Measurements from ENCODE around the gene CARMIL1.

The CARMIL1 gene

GRCh38 chr6:25431975-25432307 is 152.8 kb downstream of the CARMIL1 start:
- Histone ChIP-seq H3K27me3 (ENCODE audit: insufficient read depth, low read depth) (no peaks in the 10 kb centered on the region), H3K4me2 (no peak overlapping the region), H3K79me2 (ENCODE audit: insufficient read depth, low read depth) (no peaks in the 10 kb centered on the region), H3K27ac (no peak overlapping the region), H4K20me1 (ENCODE audit: insufficient read depth) (no peaks in the 10 kb centered on the region), H2AFZ (ENCODE audit: low read depth) (no peak overlapping the region), H3K36me3 (ENCODE audit: insufficient read depth) (no peaks in the 10 kb centered on the region), H3K4me1 (ENCODE audit: low read depth, poor library complexity, severe bottlenecking) (no peaks in the 10 kb centered on the region), H3K9ac (no peak overlapping the region), H3K4me3 (IDR thresholded peaks at IDR 0.05; ENCODE audit: insufficient read depth, low read depth, low read length) (no peak overlapping the region)
- TF ChIP-seq, protein P1, sequence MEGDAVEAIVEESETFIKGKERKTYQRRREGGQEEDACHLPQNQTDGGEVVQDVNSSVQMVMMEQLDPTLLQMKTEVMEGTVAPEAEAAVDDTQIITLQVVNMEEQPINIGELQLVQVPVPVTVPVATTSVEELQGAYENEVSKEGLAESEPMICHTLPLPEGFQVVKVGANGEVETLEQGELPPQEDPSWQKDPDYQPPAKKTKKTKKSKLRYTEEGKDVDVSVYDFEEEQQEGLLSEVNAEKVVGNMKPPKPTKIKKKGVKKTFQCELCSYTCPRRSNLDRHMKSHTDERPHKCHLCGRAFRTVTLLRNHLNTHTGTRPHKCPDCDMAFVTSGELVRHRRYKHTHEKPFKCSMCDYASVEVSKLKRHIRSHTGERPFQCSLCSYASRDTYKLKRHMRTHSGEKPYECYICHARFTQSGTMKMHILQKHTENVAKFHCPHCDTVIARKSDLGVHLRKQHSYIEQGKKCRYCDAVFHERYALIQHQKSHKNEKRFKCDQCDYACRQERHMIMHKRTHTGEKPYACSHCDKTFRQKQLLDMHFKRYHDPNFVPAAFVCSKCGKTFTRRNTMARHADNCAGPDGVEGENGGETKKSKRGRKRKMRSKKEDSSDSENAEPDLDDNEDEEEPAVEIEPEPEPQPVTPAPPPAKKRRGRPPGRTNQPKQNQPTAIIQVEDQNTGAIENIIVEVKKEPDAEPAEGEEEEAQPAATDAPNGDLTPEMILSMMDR (conservative IDR thresholded peaks at IDR 0.05; ENCODE audit: low read depth, low read length) = no peak

GRCh38 chr6:25434921-25435320 is 155.7 kb downstream of the CARMIL1 start:
- Histone ChIP-seq H3K4me2 (no peak overlapping the region), H3K36me3 (ENCODE audit: insufficient read depth) (no peaks in the 10 kb centered on the region), H3K27ac (no peak overlapping the region), H3K27me3 (ENCODE audit: insufficient read depth, low read depth) (no peaks in the 10 kb centered on the region), H3K79me2 (ENCODE audit: insufficient read depth, low read depth) (no peaks in the 10 kb centered on the region), H4K20me1 (ENCODE audit: insufficient read depth) (no peaks in the 10 kb centered on the region), H3K4me1 (ENCODE audit: low read depth, poor library complexity, severe bottlenecking) (no peaks in the 10 kb centered on the region), H3K9ac (no peak overlapping the region), H2AFZ (ENCODE audit: low read depth) (no peak overlapping the region), H3K4me3 (IDR thresholded peaks at IDR 0.05; ENCODE audit: insufficient read depth, low read depth, low read length) (no peak overlapping the region)
- TF ChIP-seq, protein P1 (conservative IDR thresholded peaks at IDR 0.05; ENCODE audit: low read depth, low read length) = no peak

DNA sequence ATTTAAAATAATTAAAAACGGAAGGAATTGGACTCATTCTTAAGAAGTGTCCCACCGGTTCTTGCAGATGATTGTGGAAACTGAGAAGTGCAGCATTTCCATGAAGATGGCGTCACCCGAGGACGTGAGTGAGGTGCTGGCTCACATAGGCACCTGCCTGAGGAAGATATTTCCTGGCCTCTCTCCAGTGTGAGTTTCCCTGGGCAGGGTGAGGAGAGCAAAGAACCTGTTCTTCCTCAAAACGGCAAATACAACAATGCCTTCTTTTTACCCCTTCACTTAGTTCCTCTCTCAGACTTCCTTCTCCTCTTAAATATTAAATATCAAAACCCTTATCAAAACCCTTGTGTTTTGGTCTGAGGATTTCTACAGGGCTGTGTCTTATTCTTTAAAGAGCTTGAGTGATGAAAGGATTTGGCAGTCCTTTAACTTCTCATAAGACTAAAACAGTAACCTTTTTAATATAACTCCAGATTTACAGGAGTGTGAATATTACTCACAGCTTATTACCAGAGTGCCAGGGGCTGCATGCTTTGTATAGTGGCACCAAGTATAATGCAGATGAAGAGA is 156.3 kb downstream of the CARMIL1 start:
- H3K79me2 ChIP-seq (ENCODE audit: insufficient read depth, low read depth) = no peaks in the 10 kb centered on the region
- H4K20me1 ChIP-seq (ENCODE audit: insufficient read depth) = no peaks in the 10 kb centered on the region
- H3K4me2 ChIP-seq = no peak overlapping the region
- no peak overlapping the region for H3K27ac ChIP-seq
- H3K27me3 ChIP-seq (ENCODE audit: insufficient read depth, low read depth) = no peaks in the 10 kb centered on the region
- no peaks in the 10 kb centered on the region for H3K36me3 ChIP-seq (ENCODE audit: insufficient read depth)
- H3K4me3 ChIP-seq (IDR thresholded peaks at IDR 0.05; ENCODE audit: insufficient read depth, low read depth, low read length) = no peak overlapping the region
- H2AFZ ChIP-seq (ENCODE audit: low read depth) = no peak overlapping the region
- TF ChIP-seq, protein P1 (conservative IDR thresholded peaks at IDR 0.05; ENCODE audit: low read depth, low read length) = no peak
- no peaks in the 10 kb centered on the region for H3K4me1 ChIP-seq (ENCODE audit: low read depth, poor library complexity, severe bottlenecking)
- H3K9ac ChIP-seq = no peak overlapping the region

- H3K4me3 ChIP-seq (IDR thresholded peaks at IDR 0.05; ENCODE audit: insufficient read depth, low read depth, low read length) = no peak overlapping the region
- H3K4me1 ChIP-seq (ENCODE audit: low read depth, poor library complexity, severe bottlenecking) = no peaks in the 10 kb centered on the region
- no peak overlapping the region for H3K27ac ChIP-seq
- no peaks in the 10 kb centered on the region for H3K79me2 ChIP-seq (ENCODE audit: insufficient read depth, low read depth)
- no peaks in the 10 kb centered on the region for H3K27me3 ChIP-seq (ENCODE audit: insufficient read depth, low read depth)
- H3K4me2 ChIP-seq = no peak overlapping the region
- H3K9ac ChIP-seq = no peak overlapping the region
- H3K36me3 ChIP-seq (ENCODE audit: insufficient read depth) = no peaks in the 10 kb centered on the region
- H4K20me1 ChIP-seq (ENCODE audit: insufficient read depth) = no peaks in the 10 kb centered on the region
- no peak overlapping the region for H2AFZ ChIP-seq (ENCODE audit: low read depth)
- TF ChIP-seq, protein P1 (conservative IDR thresholded peaks at IDR 0.05; ENCODE audit: low read depth, low read length) = no peak
Observed at GRCh38 chr6:25436760-25437159, 157.6 kb downstream of the CARMIL1 start.

Measured in KMS-11 (cell line).